HG03521 (cell line): ENCODE data around the gene PTPRT.

ENCODE experiments used
- ATAC-seq: cut with Tn5 transposase; IDR thresholded peaks from one replicate; pipeline ENCODE4 v1.9.1; 2021; ENCODE audit warnings: mild to moderate bottlenecking, moderate library complexity; ENCODE audit not compliant: unreplicated experiment

The PTPRT gene

GRCh38 chr20:43189554-43190331 lies at the start of gene PTPRT:
PTPRT (minus strand) TSS chr20:43189906; CDS start chr20:43189733, 173 bp downstream.
- ATAC-seq, result no peak

GRCh38 chr20:43238833-43239232 lies 49.1 kb upstream of the PTPRT start:
- ATAC-seq, result no peak

GRCh38 chr20:43238266-43238665 lies 48.6 kb upstream of the PTPRT start:
- ATAC-seq, result no peak

- no peak for ATAC-seq
Observed at GRCh38 chr20:43237651-43238168, 48.0 kb upstream of the PTPRT start.

- no peak for ATAC-seq
Observed at GRCh38 chr20:43235998-43236397, 46.3 kb upstream of the PTPRT start.

- no peak for ATAC-seq
Observed at GRCh38 chr20:43231829-43232228, 42.1 kb upstream of the PTPRT start.

- ATAC-seq, result no peak
Observed at GRCh38 chr20:43229696-43230095, 40.0 kb upstream of the PTPRT start.

- no peak for ATAC-seq
Observed at GRCh38 chr20:43220612-43221011, 30.9 kb upstream of the PTPRT start.

GRCh38 chr20:43210901-43211300 lies 21.2 kb upstream of the PTPRT start:
- ATAC-seq, result no peak

GRCh38 chr20:43209831-43210230 lies 20.1 kb upstream of the PTPRT start:
- ATAC-seq, result no peak

GRCh38 chr20:43205699-43206098 lies 16.0 kb upstream of the PTPRT start:
- no peak for ATAC-seq

GRCh38 chr20:43202100-43202499 lies 12.4 kb upstream of the PTPRT start:
- ATAC-seq, result no peak

GRCh38 chr20:43198607-43199006 lies 8.9 kb upstream of the PTPRT start:
- no peak for ATAC-seq

GRCh38 chr20:43196243-43196642 lies 6.5 kb upstream of the PTPRT start:
- ATAC-seq, result no peak

GRCh38 chr20:43194137-43194536 lies 4.4 kb upstream of the PTPRT start:
- ATAC-seq, result no peak

- ATAC-seq, result no peak
Observed at GRCh38 chr20:43193443-43193842, 3.7 kb upstream of the PTPRT start.

- no peak for ATAC-seq
Observed at GRCh38 chr20:43191946-43192863, 2.5 kb upstream of the PTPRT start.

GRCh38 chr20:43191143-43191542 lies 1.4 kb upstream of the PTPRT start:
- ATAC-seq, result no peak

- ATAC-seq, result no peak
Observed at GRCh38 chr20:43190332-43190953, 737 bp upstream of the PTPRT start.

- no peak for ATAC-seq
Observed at GRCh38 chr20:43188861-43189553, 699 bp downstream of the PTPRT start.

- ATAC-seq, result no peak
Observed at GRCh38 chr20:43188234-43188653, 1.5 kb downstream of the PTPRT start.
